ENCODE data around the gene DENND1B.

GRCh38 chr1:197770243-197770642, 5.0 kb downstream of the DENND1B start:
- TF ChIP-seq CTCF (IDR thresholded peaks at IDR 0.05; ENCODE audit: low read depth, low read length) (no peak), EZH2phosphoT487 (IDR thresholded peaks at IDR 0.05; ENCODE audit: low read depth) (no peak)

Measured in OCI-LY3 (cell line).